NCI-H345 treated with DMSO at 0.1 percent for 48 hours (cell line): ENCODE measurements around the gene AK4.
A peak's percentile ranks its signal among the peaks of the same experiment; 100 is the strongest.
"Not testable (repeated sequence)": the region's sequence is repeated elsewhere in the genome, so short reads cannot be mapped to it uniquely, and the experiment has no call there.

Experiments
- DNase-seq: peaks from one replicate; lab custom pipeline; 2025; ENCODE audit not compliant: unreplicated experiment; lab: John Stamatoyannopoulos, UW

The AK4 gene

GRCh38 chr1:65210325-65210724 lies 62.3 kb downstream of the AK4 start:
- DNase-seq = no peak

- no peak for DNase-seq
Observed at GRCh38 chr1:65211331-65211730, 63.3 kb downstream of the AK4 start.

GRCh38 chr1:65213271-65214023 lies 65.4 kb downstream of the AK4 start:
- no peak for DNase-seq

GRCh38 chr1:65214340-65215027 lies 66.5 kb downstream of the AK4 start:
- no peak for DNase-seq

GRCh38 chr1:65216989-65217388 lies 69.0 kb downstream of the AK4 start:
- no peak for DNase-seq

GRCh38 chr1:65221638-65222339 lies 73.8 kb downstream of the AK4 start:
- DNase-seq = no peak

GRCh38 chr1:65222340-65222940 lies 74.4 kb downstream of the AK4 start:
- DNase-seq = no peak

- no peak for DNase-seq
Observed at GRCh38 chr1:65224681-65225091, 76.7 kb downstream of the AK4 start.

- no peak for DNase-seq
Observed at GRCh38 chr1:65225179-65225578, 77.2 kb downstream of the AK4 start.

- no peak for DNase-seq
Observed at GRCh38 chr1:65229201-65229600, 81.2 kb downstream of the AK4 start.

- no peak for DNase-seq
Observed at GRCh38 chr1:65229754-65230339, 81.8 kb downstream of the AK4 start.

- no peak for DNase-seq
Observed at GRCh38 chr1:65230731-65231481, 82.9 kb downstream of the AK4 start.

- no peak for DNase-seq
Observed at GRCh38 chr1:65231718-65232330, 83.8 kb downstream of the AK4 start.

GRCh38 chr1:65232461-65232990 lies 84.5 kb downstream of the AK4 start:
- DNase-seq = no peak

GRCh38 chr1:65233782-65234181 lies 85.8 kb downstream of the AK4 start:
- DNase-seq = no peak

- peak; percentile 24 for DNase-seq
Observed at GRCh38 chr1:65235867-65236805, 88.1 kb downstream of the AK4 start.

- not testable (repeated sequence) for DNase-seq
Observed at GRCh38 chr1:65237088-65237487, 89.1 kb downstream of the AK4 start.

- no peak for DNase-seq
Observed at GRCh38 chr1:65237503-65237902, 89.5 kb downstream of the AK4 start.

GRCh38 chr1:65238010-65238409 lies 90.0 kb downstream of the AK4 start:
- no peak for DNase-seq
